ENCODE data around the gene IQGAP2.
A peak's percentile ranks its signal among the peaks of the same experiment; 100 is the strongest.
"Not testable (repeated sequence)": the region's sequence is repeated elsewhere in the genome, so short reads cannot be mapped to it uniquely, and the experiment has no call there.

The IQGAP2 gene

DNA sequence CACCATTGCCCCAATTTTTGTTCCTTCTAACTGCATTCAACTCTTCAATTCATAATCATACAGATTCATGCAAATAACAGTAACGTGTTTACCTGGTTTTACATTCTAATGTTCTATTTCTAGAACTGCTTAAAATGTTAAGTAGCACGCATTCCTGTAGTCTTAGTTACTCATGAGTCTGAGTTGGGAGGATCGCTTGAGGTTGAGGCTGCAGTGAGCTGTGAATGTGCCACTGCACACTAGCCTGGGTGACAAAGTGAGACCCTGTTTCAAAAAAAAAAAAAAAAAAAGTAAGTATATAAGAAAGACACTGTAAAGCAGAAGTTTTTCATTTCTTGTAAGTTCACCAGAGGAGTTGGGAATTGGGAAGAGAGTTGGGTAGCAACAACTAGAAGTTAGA lies 114.2 kb downstream of the IQGAP2 start:
- POLR2A ChIA-PET, result no interaction called here
- CTCF ChIA-PET, result interaction anchor here (1.3 kb wide), 1 partner anchor 16 kb away, joined by 3 read pairs; no protein-coding TSS in a partner anchor

DNA sequence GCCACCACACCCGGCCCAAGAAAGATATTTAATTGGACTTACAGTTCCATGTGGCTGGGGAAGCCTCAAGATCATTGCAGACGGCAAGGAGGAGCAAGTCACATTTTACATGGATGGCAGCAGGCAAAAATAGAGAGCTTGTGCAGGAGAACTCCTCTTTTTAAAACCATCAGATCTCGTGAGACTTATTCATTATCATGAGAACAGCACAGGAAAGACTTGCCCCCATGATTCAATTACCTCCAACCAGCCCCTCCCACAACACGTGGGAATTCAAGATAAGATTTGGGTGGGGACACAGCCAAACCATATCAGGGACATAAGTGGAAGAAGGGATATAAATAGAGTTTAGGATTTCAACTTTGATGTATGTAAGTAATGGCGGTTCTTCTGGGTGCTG lies 115.2 kb downstream of the IQGAP2 start:
- CTCF ChIA-PET; POLR2A ChIA-PET; DNase-seq (ENCODE audit: extremely low spot score): not testable (repeated sequence)

More for the DNA sequence above, 114.2 kb downstream of the IQGAP2 start:
- TF ChIP-seq, protein P1, sequence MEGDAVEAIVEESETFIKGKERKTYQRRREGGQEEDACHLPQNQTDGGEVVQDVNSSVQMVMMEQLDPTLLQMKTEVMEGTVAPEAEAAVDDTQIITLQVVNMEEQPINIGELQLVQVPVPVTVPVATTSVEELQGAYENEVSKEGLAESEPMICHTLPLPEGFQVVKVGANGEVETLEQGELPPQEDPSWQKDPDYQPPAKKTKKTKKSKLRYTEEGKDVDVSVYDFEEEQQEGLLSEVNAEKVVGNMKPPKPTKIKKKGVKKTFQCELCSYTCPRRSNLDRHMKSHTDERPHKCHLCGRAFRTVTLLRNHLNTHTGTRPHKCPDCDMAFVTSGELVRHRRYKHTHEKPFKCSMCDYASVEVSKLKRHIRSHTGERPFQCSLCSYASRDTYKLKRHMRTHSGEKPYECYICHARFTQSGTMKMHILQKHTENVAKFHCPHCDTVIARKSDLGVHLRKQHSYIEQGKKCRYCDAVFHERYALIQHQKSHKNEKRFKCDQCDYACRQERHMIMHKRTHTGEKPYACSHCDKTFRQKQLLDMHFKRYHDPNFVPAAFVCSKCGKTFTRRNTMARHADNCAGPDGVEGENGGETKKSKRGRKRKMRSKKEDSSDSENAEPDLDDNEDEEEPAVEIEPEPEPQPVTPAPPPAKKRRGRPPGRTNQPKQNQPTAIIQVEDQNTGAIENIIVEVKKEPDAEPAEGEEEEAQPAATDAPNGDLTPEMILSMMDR (IDR thresholded peaks at IDR 0.05; ENCODE audit: control extremely low read depth, extremely low read depth, low read depth, missing control alignments), result no peak
- DNase-seq (ENCODE audit: extremely low spot score), result no peak

DNA sequence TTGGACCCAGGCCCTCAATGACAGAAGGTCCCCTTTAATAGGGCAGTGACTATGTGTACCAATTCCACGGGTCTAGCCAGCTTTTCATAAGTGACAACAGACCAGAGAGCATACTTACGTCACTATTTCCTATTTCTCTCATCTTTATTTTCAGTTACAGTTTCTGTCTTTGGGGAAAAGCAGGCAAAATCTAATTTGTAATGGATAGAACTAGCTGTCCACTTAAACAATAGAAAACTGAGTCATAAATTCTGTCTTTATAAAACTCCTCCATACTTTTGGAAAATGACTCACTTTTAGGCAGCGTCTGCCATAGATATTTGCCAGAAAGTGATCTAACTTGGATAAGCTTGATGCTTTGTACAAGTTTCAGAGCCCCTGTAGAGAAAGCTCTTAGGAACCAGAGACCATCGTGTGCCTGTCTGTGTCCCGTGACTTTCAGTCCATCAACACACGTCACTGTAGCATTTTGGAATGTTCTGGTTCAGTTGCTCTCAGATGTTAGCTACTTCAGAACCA lies 118.2 kb downstream of the IQGAP2 start:
- ChIA-PET CTCF (interaction anchor here (1.8 to 2.0 kb wide), 2 partner anchors 23 to 26 kb away, joined by 6 to 7 read pairs; no protein-coding TSS in a partner anchor), POLR2A (no interaction called here)
- TF ChIP-seq, protein P1 (IDR thresholded peaks at IDR 0.05; ENCODE audit: control extremely low read depth, extremely low read depth, low read depth, missing control alignments), result no peak
- peak; percentile 67 for DNase-seq (ENCODE audit: extremely low spot score)

DNA sequence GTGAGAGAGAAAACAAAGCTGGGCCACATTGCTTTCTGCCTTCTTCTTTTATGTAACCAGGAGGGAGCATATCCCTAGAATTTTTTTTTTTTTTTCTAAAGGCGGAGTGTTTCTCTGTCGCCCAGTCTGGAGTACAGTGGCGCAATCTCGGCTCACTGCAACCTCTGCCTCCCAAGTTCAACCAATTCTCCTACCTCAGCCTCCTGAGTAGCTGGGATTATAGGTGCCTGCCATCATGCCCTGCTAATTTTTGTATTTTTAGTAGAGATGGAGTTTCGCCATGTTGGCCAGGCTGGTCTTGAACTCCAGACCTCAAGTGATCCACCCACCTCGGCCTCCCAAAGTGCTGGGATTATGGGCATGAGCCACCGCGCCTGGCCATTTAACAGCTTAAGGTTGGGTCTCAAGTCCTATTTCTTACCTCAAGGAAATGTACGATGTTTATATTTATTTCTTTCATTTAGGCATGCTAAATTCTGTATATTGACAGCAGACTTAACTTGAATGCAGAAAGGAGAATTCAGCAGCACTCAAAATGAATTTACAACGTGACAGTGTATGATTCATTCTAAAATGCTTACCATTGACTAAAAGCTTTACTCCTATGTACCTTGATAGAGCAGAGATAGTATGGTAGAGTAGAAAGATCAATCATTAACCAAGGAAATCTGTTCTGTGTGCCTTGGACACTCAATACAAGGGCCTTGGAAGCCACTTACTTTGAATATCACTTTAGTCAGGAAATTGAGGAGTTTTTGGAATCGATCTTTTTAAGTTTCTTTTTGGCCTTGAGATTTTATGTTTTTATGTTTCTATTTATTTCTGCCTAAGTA lies 119.2 kb downstream of the IQGAP2 start:
- no peak for DNase-seq (ENCODE audit: extremely low spot score)
- CTCF ChIA-PET, result interaction anchor here (1.2 to 2.0 kb wide), 3 partner anchors 11 to 25 kb away, joined by 3 to 7 read pairs (median 6); no protein-coding TSS in a partner anchor
- TF ChIP-seq, protein P1 (IDR thresholded peaks at IDR 0.05; ENCODE audit: control extremely low read depth, extremely low read depth, low read depth, missing control alignments), result no peak
- POLR2A ChIA-PET, result no interaction called here

DNA sequence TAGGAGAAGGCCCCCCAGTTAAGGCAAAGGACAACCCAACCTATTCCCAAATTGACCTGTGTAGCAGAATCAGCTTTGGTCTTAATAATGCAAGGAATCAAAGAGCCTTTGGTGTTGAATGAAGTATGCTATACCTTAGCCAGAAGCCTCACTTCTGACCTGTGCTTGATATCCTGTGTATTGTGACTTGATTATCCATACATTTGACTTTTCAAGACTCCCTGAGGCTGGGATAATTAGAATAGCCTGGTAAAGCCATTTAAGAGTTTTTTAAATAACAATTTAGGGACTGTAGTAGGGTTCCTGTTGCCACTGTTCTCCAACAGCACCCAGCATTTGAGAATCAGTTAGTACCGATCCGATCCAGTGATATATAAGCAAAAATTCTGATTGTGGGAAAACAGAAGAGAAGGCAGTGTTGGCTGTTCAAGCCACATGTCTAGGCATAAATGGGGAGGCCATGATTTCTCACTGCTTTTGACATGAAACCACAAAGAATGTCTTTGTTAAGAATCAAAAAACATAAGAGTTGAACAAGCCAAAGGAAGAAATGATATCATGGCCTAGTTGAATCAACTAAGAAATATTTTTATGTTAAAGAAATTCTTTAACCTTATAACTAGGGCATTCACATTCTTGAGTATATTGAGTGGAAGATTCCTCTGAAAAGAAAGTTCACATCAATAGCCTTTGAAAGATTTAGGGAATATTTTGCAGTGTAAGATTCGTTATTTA lies 121.2 kb downstream of the IQGAP2 start:
- ChIA-PET CTCF (interaction anchor here (1.2 to 1.8 kb wide), 2 partner anchors 23 to 29 kb away, joined by 3 to 5 read pairs; no protein-coding TSS in a partner anchor), POLR2A (no interaction called here)
- no peak for DNase-seq (ENCODE audit: extremely low spot score)
- TF ChIP-seq, protein P1 (IDR thresholded peaks at IDR 0.05; ENCODE audit: control extremely low read depth, extremely low read depth, low read depth, missing control alignments), result no peak

DNA sequence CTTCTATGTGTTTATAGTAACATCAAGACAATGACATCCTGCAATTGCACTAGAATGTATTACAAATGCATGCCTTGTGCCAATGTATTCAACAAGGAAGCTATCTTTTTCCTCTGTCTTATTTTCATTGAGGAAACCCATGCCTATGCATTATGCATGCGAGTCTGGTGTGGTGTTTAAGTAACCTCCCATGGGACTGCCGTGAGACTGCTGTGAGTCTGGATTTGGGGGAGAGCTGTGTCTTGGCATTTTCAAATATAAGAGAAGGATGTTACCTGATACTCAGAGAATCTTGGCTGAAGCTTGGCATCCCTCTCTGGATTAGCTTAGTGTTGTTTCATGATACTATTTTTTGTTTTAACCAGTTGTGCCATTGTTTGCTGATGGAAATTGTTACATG lies 121.8 kb downstream of the IQGAP2 start:
- no peak for DNase-seq (ENCODE audit: extremely low spot score)
- CTCF ChIA-PET, result interaction anchor here (1.2 to 1.8 kb wide), 2 partner anchors 23 to 29 kb away, joined by 3 to 5 read pairs; no protein-coding TSS in a partner anchor

More for the DNA sequence above, 121.8 kb downstream of the IQGAP2 start:
- TF ChIP-seq, protein P1 (IDR thresholded peaks at IDR 0.05; ENCODE audit: control extremely low read depth, extremely low read depth, low read depth, missing control alignments), result no peak
- POLR2A ChIA-PET, result no interaction called here
